OCI-LY3 (cell line): ENCODE measurements around the gene SNORC.
A peak's percentile ranks its signal among the peaks of the same experiment; 100 is the strongest.

Experiments
- H2AFZ ChIP-seq: fragments of 200-600, 300-600 bp; shearing (Covaris generic); 2 replicates; pipeline ENCODE4 v1.6.0; 2014; ENCODE audit warnings: antibody characterized with exemption, low read depth, low read length
- H3K27ac ChIP-seq: fragments of 200-600, 300-600 bp; sonication (generic); 2 replicates; pipeline ENCODE4 v1.5.1; 2014; ENCODE audit warnings: mild to moderate bottlenecking, low read length, moderate library complexity, mixed read lengths
- H3K27me3 ChIP-seq: fragments of 200-600, 300-600 bp; sonication (generic); 2 replicates; pipeline ENCODE4 v1.6.1; 2014; ENCODE audit warnings: low read depth, low read length, mixed read lengths
- H3K36me3 ChIP-seq: fragments of 200-600, 300-600 bp; sonication (generic); replicated peaks from 2 replicates; pipeline ENCODE3; 2014; ENCODE audit warnings: low read depth, low read length, mixed read lengths
- H3K4me1 ChIP-seq: fragments of 300-600, 200-600 bp; sonication (generic); 2 replicates; pipeline ENCODE4 v1.6.1; 2014; ENCODE audit warnings: low read length, mixed read lengths
- H3K4me2 ChIP-seq: fragments of 200-600, 300-600 bp; sonication (generic); 2 replicates; pipeline ENCODE4 v1.6.1; 2014; ENCODE audit warnings: low read length, mixed read lengths
- H3K4me3 ChIP-seq: fragments of 300-600, 200-600 bp; sonication (generic); 2 replicates; pipeline ENCODE4 v1.5.1; 2014; ENCODE audit warnings: antibody characterized with exemption, mild to moderate bottlenecking, low read length, moderate library complexity
- H3K79me2 ChIP-seq: fragments of 300-600, 200-600 bp; shearing (Covaris generic); 2 replicates; pipeline ENCODE4 v1.6.1; 2014; ENCODE audit warnings: mild to moderate bottlenecking, low read length, mixed read lengths
- H3K9ac ChIP-seq: fragments of 300-600, 200-600 bp; shearing (Covaris generic); 2 replicates; pipeline ENCODE4 v1.6.0; 2014; ENCODE audit warnings: mild to moderate bottlenecking, low read length, moderate library complexity
- H3K9me3 ChIP-seq: fragments of 200-600, 300-600 bp; shearing (Covaris generic); 2 replicates; pipeline ENCODE4 v1.6.1; 2014; ENCODE audit warnings: low read length, mixed read lengths; ENCODE audit not compliant: insufficient read depth
- H4K20me1 ChIP-seq: fragments of 200-600, 300-600 bp; sonication (generic); 2 replicates; pipeline ENCODE4 v1.6.1; 2016; ENCODE audit warnings: low read length, mixed read lengths; ENCODE audit not compliant: insufficient read depth
- EZH2phosphoT487 ChIP-seq: fragments of 200-600 bp; shearing (Covaris generic); IDR thresholded peaks from 2 replicates; pipeline ENCODE4 v1.6.1; 2018; ENCODE audit warnings: antibody characterized with exemption, mixed run types, low read depth
- TF ChIP-seq, protein P1 (sequence below): fragments of 200-600, 300-600 bp; sonication (generic); IDR thresholded peaks from 2 replicates; pipeline ENCODE4 v1.5.1; 2014; ENCODE audit warnings: antibody characterized with exemption, low read length, low read depth

The SNORC gene

GRCh38 chr2:232879618-232880494 is 9.8 kb downstream of the SNORC start:
- H3K9me3 ChIP-seq = no peaks in the 10 kb centered on the region
- no peak overlapping the region for H3K4me2 ChIP-seq
- no peak overlapping the region for H3K27ac ChIP-seq
- H3K4me1 ChIP-seq = peaks cover 16% of the 10 kb centered on the region
- no peak overlapping the region for H3K9ac ChIP-seq
- no peaks in the 10 kb centered on the region for H3K79me2 ChIP-seq
- H3K4me3 ChIP-seq = no peak overlapping the region
- no peak overlapping the region for H2AFZ ChIP-seq
- H3K36me3 ChIP-seq = no peaks in the 10 kb centered on the region
- no peaks in the 10 kb centered on the region for H4K20me1 ChIP-seq
- TF ChIP-seq, protein P1, sequence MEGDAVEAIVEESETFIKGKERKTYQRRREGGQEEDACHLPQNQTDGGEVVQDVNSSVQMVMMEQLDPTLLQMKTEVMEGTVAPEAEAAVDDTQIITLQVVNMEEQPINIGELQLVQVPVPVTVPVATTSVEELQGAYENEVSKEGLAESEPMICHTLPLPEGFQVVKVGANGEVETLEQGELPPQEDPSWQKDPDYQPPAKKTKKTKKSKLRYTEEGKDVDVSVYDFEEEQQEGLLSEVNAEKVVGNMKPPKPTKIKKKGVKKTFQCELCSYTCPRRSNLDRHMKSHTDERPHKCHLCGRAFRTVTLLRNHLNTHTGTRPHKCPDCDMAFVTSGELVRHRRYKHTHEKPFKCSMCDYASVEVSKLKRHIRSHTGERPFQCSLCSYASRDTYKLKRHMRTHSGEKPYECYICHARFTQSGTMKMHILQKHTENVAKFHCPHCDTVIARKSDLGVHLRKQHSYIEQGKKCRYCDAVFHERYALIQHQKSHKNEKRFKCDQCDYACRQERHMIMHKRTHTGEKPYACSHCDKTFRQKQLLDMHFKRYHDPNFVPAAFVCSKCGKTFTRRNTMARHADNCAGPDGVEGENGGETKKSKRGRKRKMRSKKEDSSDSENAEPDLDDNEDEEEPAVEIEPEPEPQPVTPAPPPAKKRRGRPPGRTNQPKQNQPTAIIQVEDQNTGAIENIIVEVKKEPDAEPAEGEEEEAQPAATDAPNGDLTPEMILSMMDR = no peak
- TF ChIP-seq EZH2phosphoT487 = no peak
- no peaks in the 10 kb centered on the region for H3K27me3 ChIP-seq

DNA sequence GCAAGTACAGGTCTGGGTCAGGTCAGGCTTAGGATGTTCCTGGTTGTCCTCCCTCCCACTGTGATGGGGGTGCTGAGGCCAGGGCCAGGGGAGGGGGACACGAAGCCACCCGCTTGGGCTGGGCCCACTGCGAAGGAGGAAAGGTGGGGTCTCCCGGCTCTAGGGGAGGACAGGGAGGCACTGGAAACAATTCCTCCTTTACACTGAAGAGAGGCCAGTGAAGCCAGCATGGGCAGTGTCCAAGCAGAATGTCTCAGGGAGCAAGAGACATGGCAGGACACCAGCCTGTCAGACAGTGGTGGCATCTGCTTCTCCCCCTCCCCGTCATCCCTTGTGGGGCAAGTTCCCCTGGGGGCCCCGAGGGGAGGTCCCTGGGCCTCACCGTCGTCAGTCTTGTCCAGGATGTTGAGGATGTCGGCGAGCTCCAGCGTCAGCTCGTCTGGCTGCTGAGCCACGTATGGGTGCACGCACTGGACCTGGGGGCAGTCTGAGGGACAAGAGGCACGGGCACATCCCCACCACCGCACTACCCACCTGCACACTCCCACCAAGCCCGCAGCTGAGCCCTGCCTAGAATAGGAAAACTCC is 10.8 kb downstream of the SNORC start:
- Histone ChIP-seq H3K36me3 (no peaks in the 10 kb centered on the region), H3K4me3 (no peak overlapping the region), H2AFZ (no peak overlapping the region), H3K9me3 (no peaks in the 10 kb centered on the region), H3K4me2 (0 out of 2 replicates have a peak overlapping the region, but pooled peaks have one; percentile 7), H3K4me1 (peaks cover 16% of the 10 kb centered on the region), H3K79me2 (no peaks in the 10 kb centered on the region), H3K9ac (no peak overlapping the region), H3K27ac (no peak overlapping the region), H3K27me3 (no peaks in the 10 kb centered on the region), H4K20me1 (no peaks in the 10 kb centered on the region)
- TF ChIP-seq EZH2phosphoT487 = no peak
- TF ChIP-seq, protein P1 = no peak

- H3K27ac ChIP-seq = no peak overlapping the region
- TF ChIP-seq, protein P1 = no peak
- no peak for TF ChIP-seq EZH2phosphoT487
- H4K20me1 ChIP-seq = no peaks in the 10 kb centered on the region
- H3K27me3 ChIP-seq = no peaks in the 10 kb centered on the region
- peaks cover 16% of the 10 kb centered on the region for H3K4me1 ChIP-seq
- H2AFZ ChIP-seq = no peak overlapping the region
- H3K36me3 ChIP-seq = no peaks in the 10 kb centered on the region
- H3K4me2 ChIP-seq = no peak overlapping the region
- H3K4me3 ChIP-seq = no peak overlapping the region
- H3K9me3 ChIP-seq = no peaks in the 10 kb centered on the region
- H3K9ac ChIP-seq = no peak overlapping the region
- no peaks in the 10 kb centered on the region for H3K79me2 ChIP-seq
These were observed 12.0 kb downstream of the SNORC start for GRCh38 chr2:232882085-232882484.

GRCh38 chr2:232882505-232883115 is 12.5 kb downstream of the SNORC start:
- H3K4me3 ChIP-seq = no peak overlapping the region
- TF ChIP-seq, protein P1 = no peak
- no peak for TF ChIP-seq EZH2phosphoT487
- H2AFZ ChIP-seq = no peak overlapping the region
- no peak overlapping the region for H3K9ac ChIP-seq
- H3K4me2 ChIP-seq = no peak overlapping the region
- no peaks in the 10 kb centered on the region for H3K79me2 ChIP-seq
- H4K20me1 ChIP-seq = no peaks in the 10 kb centered on the region
- peaks cover 12% of the 10 kb centered on the region for H3K4me1 ChIP-seq
- no peak overlapping the region for H3K27ac ChIP-seq
- no peaks in the 10 kb centered on the region for H3K9me3 ChIP-seq
- no peaks in the 10 kb centered on the region for H3K36me3 ChIP-seq
- no peaks in the 10 kb centered on the region for H3K27me3 ChIP-seq
